Neuronal stem cell (in vitro differentiated cells): ENCODE data around the gene FGFRL1.

ENCODE experiments used
- DNase-seq: peaks from one replicate; pipeline ENCODE4 v3.0.0-alpha.2; 2013; ENCODE audit warnings: low spot score
- H2AFZ ChIP-seq: one replicate; pipeline ENCODE4 v1.6.1; 2013; ENCODE audit warnings: mild to moderate bottlenecking, low read length, inconsistent platforms
- H2AK5ac ChIP-seq: 2 replicates; pipeline ENCODE4 v1.6.1; 2013; ENCODE audit warnings: low read depth, mild to moderate bottlenecking, inconsistent platforms, low read length, moderate library complexity, mixed read lengths
- H2BK120ac ChIP-seq: 2 replicates; pipeline ENCODE4 v1.6.1; 2013; ENCODE audit warnings: low read depth, mild to moderate bottlenecking, inconsistent platforms, low read length, moderate library complexity, mixed read lengths
- H2BK12ac ChIP-seq: one replicate; pipeline ENCODE4 v1.6.1; 2013; ENCODE audit warnings: low read length, inconsistent platforms
- H2BK15ac ChIP-seq: 2 replicates; pipeline ENCODE4 v1.6.1; 2013; ENCODE audit warnings: mild to moderate bottlenecking, low read length, inconsistent platforms, mixed read lengths
- H2BK5ac ChIP-seq: one replicate; pipeline ENCODE4 v1.6.1; 2013; ENCODE audit warnings: inconsistent platforms, mild to moderate bottlenecking, low read length, moderate library complexity
- H3K14ac ChIP-seq: one replicate; pipeline ENCODE4 v1.6.1; 2013; ENCODE audit warnings: low read length, inconsistent platforms
- H3K18ac ChIP-seq: 2 replicates; pipeline ENCODE4 v1.6.1; 2013; ENCODE audit warnings: low read length, inconsistent platforms
- H3K23ac ChIP-seq: 2 replicates; pipeline ENCODE4 v1.6.1; 2013; ENCODE audit warnings: low read depth, mild to moderate bottlenecking, mixed read lengths, low read length, inconsistent platforms; ENCODE audit not compliant: poor library complexity
- H3K27ac ChIP-seq: replicated peaks from 3 replicates; pipeline ENCODE4 v1.5.1; 2013; ENCODE audit warnings: low read length, inconsistent platforms
- H3K27me3 ChIP-seq, 3 experiments: 2 replicates each; pipeline ENCODE4 v1.6.1; 2013; ENCODE audit warnings: low read length in 3 of 3, mild to moderate bottlenecking in 2 of 3, inconsistent platforms in 1 of 3, low read depth in 1 of 3, mixed read lengths in 1 of 3, moderate library complexity in 1 of 3; ENCODE audit not compliant: control insufficient read depth in 3 of 3, insufficient read depth in 3 of 3
- H3K36me3 ChIP-seq, 2 donors: replicated peaks in 1 of 2; 2 replicates each; pipeline ENCODE4 v1.6.1; 2013; ENCODE audit warnings: low read length in 2 of 2; ENCODE audit not compliant: control insufficient read depth in 2 of 2, insufficient read depth in 2 of 2
- H3K4ac ChIP-seq: 2 replicates; pipeline ENCODE4 v1.6.1; 2013; ENCODE audit warnings: inconsistent platforms, mild to moderate bottlenecking, low read length, moderate library complexity
- H3K4me1 ChIP-seq, 2 donors: 1 replicate in 1 of 2; 2 replicates in 1 of 2; pipeline ENCODE4 v1.6.1; 2013; ENCODE audit warnings: low read length in 2 of 2, low read depth in 1 of 2; ENCODE audit not compliant: control insufficient read depth in 2 of 2, insufficient read depth in 1 of 2
- H3K4me2 ChIP-seq: one replicate; pipeline ENCODE4 v1.6.1; 2013; ENCODE audit warnings: mild to moderate bottlenecking, low read length, inconsistent platforms; ENCODE audit not compliant: insufficient read depth, poor library complexity, severe bottlenecking
- H3K4me3 ChIP-seq, 2 donors: 2 replicates each; pipeline ENCODE4 v1.5.1; 2013; ENCODE audit warnings: low read length in 2 of 2, mild to moderate bottlenecking in 2 of 2, inconsistent platforms in 1 of 2, moderate library complexity in 1 of 2
- H3K79me1 ChIP-seq: one replicate; pipeline ENCODE4 v1.6.1; 2013; ENCODE audit warnings: low read depth, mild to moderate bottlenecking, inconsistent platforms, low read length, moderate library complexity
- H3K9ac ChIP-seq: one replicate; pipeline ENCODE4 v1.6.1; 2013; ENCODE audit warnings: mild to moderate bottlenecking, low read depth, low read length, inconsistent platforms; ENCODE audit not compliant: poor library complexity
- H3K9me3 ChIP-seq, 2 donors: replicated peaks in 1 of 2; 2 replicates each; pipeline versions ENCODE3 to v1.6.1; 2013; ENCODE audit warnings: low read length in 2 of 2, mild to moderate bottlenecking in 2 of 2, inconsistent platforms in 1 of 2, low read depth in 1 of 2, mixed read lengths in 1 of 2, moderate library complexity in 1 of 2; ENCODE audit not compliant: control insufficient read depth in 2 of 2, insufficient read depth in 1 of 2
- H4K8ac ChIP-seq: one replicate; pipeline ENCODE4 v1.6.1; 2013; ENCODE audit warnings: low read depth, mild to moderate bottlenecking, inconsistent platforms, low read length, moderate library complexity
- H4K91ac ChIP-seq: one replicate; pipeline ENCODE4 v1.6.1; 2013; ENCODE audit warnings: low read length, low read depth, mild to moderate bottlenecking, inconsistent platforms; ENCODE audit not compliant: poor library complexity
- WGBS, 2 donors: extraction: QIAGEN DNeasy Blood & Tissue Kit; methylation state at CpG; one replicate each; pipeline ENCODE4 v1.1.7; 2013; ENCODE audit warnings: missing lambda C conversion rate in 2 of 2, mixed read lengths in 1 of 2; ENCODE audit not compliant: insufficient read length in 2 of 2, insufficient replicate concordance in 1 of 2; ENCODE audit errors: extremely low coverage in 2 of 2; 5-methylcytosine and 5-hydroxymethylcytosine counted together

FGFRL1 gene

GRCh38 chr4:1014291-1015167, 3.1 kb downstream of the FGFRL1 start:
- H3K9me3 ChIP-seq, result no peaks in the 10 kb centered on the region
- H3K14ac ChIP-seq, result peak overlapping the region; percentile 28
- H3K79me1 ChIP-seq, result peaks cover 45% of the 10 kb centered on the region
- no peak overlapping the region for H2BK120ac ChIP-seq
- peak overlapping the region; percentile 30 for H2BK5ac ChIP-seq
- H3K9ac ChIP-seq, result peak overlapping the region; percentile 53
- peak overlapping the region; percentile 80 for H3K18ac ChIP-seq
- H2BK12ac ChIP-seq, result no peak overlapping the region
- peak overlapping the region; percentile 38 for H2AFZ ChIP-seq
- peak overlapping the region; percentile 80 for H3K27ac ChIP-seq
- peak overlapping the region; percentile 13 for H3K4me2 ChIP-seq
- H2BK15ac ChIP-seq, result no peak overlapping the region
- H3K4ac ChIP-seq, result no peak overlapping the region
- H3K23ac ChIP-seq, result peak overlapping the region; percentile 70
- peak overlapping the region; percentile 22 to 24 for H3K4me3 ChIP-seq
- H3K36me3 ChIP-seq, result peaks cover 7 to 20% of the 10 kb centered on the region in 2 donors
- H4K91ac ChIP-seq, result peak overlapping the region; percentile 82
- peak overlapping the region; percentile 75 for H4K8ac ChIP-seq
- WGBS, 2 donors, result no CpG with 5 or more reads among the region's 36 CpGs
- peaks cover 55 to 60% of the 10 kb centered on the region in 2 donors for H3K4me1 ChIP-seq
- H2AK5ac ChIP-seq, result peak overlapping the region; percentile 98
- peaks cover 8 to 14% (median 13%) of the 10 kb centered on the region in 3 experiments for H3K27me3 ChIP-seq
- no peak for DNase-seq

GRCh38 chr4:1015179-1015578, 3.8 kb downstream of the FGFRL1 start:
- Histone ChIP-seq H3K27me3 (peaks cover 5 to 9% (median 9%) of the 10 kb centered on the region in 3 experiments), H2BK12ac (peak overlapping the region; percentile 24), H3K27ac (peak overlapping the region; percentile 80), H3K4me3 (no peak overlapping the region), H4K8ac (no peak overlapping the region), H3K9me3 (no peaks in the 10 kb centered on the region), H4K91ac (peak overlapping the region; percentile 82), H3K4me2 (no peak overlapping the region), H3K14ac (peak overlapping the region; percentile 28), H3K18ac (peak overlapping the region; percentile 80), H3K9ac (peak overlapping the region; percentile 53), H3K23ac (peak overlapping the region; percentile 70), H2BK15ac (peak overlapping the region; percentile 71), H2BK120ac (no peak overlapping the region), H2AFZ (peak overlapping the region; percentile 38), H3K36me3 (peaks cover 7 to 20% of the 10 kb centered on the region in 2 donors), H3K79me1 (peaks cover 47% of the 10 kb centered on the region), H3K4me1 (peaks cover 59 to 60% of the 10 kb centered on the region in 2 donors), H2AK5ac (peak overlapping the region; percentile 98), H3K4ac (peak overlapping the region; percentile 78), H2BK5ac (peak overlapping the region; percentile 30)
- DNase-seq, result no peak
- WGBS, 2 donors, result no CpG with 5 or more reads among the region's 8 CpGs

GRCh38 chr4:1015746-1016145, 4.3 kb downstream of the FGFRL1 start:
- H3K14ac ChIP-seq, result peak overlapping the region; percentile 28
- H2BK12ac ChIP-seq, result peak overlapping the region; percentile 24
- no peak overlapping the region for H2BK120ac ChIP-seq
- H3K4ac ChIP-seq, result no peak overlapping the region
- H2BK15ac ChIP-seq, result peak overlapping the region; percentile 71
- peak overlapping the region; percentile 53 for H3K9ac ChIP-seq
- H3K79me1 ChIP-seq, result peaks cover 48% of the 10 kb centered on the region
- no CpG with 5 or more reads among the region's 10 CpGs for WGBS, 2 donors
- H2AFZ ChIP-seq, result no peak overlapping the region
- peak overlapping the region; percentile 70 for H3K23ac ChIP-seq
- H3K27me3 ChIP-seq, result peaks cover 0 to 3% (median 3%) of the 10 kb centered on the region in 3 experiments
- no peak overlapping the region for H4K8ac ChIP-seq
- no peak overlapping the region for H3K27ac ChIP-seq
- peak overlapping the region; percentile 38 for H4K91ac ChIP-seq
- H3K4me1 ChIP-seq, result peaks cover 56 to 58% of the 10 kb centered on the region in 2 donors
- H3K18ac ChIP-seq, result peak overlapping the region; percentile 80
- no peak overlapping the region for H3K4me3 ChIP-seq
- DNase-seq, result no peak
- H3K4me2 ChIP-seq, result no peak overlapping the region
- H2BK5ac ChIP-seq, result peak overlapping the region; percentile 30
- H2AK5ac ChIP-seq, result peak overlapping the region; percentile 98
- no peaks in the 10 kb centered on the region for H3K9me3 ChIP-seq
- H3K36me3 ChIP-seq, result peaks cover 7 to 20% of the 10 kb centered on the region in 2 donors

GRCh38 chr4:1017211-1017610, 5.8 kb downstream of the FGFRL1 start:
- Histone ChIP-seq H2BK5ac (peak overlapping the region; percentile 82), H2BK15ac (peak overlapping the region; percentile 98), H3K4me1 (peaks cover 55 to 58% of the 10 kb centered on the region in 2 donors), H3K4me2 (no peak overlapping the region), H2BK12ac (peak overlapping the region; percentile 22), H3K27ac (no peak overlapping the region), H3K14ac (peak overlapping the region; percentile 71), H3K9ac (peak overlapping the region; percentile 77), H3K79me1 (peaks cover 53% of the 10 kb centered on the region), H3K27me3 (no peaks in the 10 kb centered on the region), H3K9me3 (no peaks in the 10 kb centered on the region), H2AFZ (no peak overlapping the region), H3K18ac (peak overlapping the region; percentile 93), H3K4me3 (no peak overlapping the region), H4K8ac (no peak overlapping the region), H2BK120ac (peak overlapping the region; percentile 41), H3K36me3 (peaks cover 8 to 21% of the 10 kb centered on the region in 2 donors), H3K23ac (peak overlapping the region; percentile 97), H2AK5ac (peak overlapping the region; percentile 98), H3K4ac (no peak overlapping the region), H4K91ac (no peak overlapping the region)
- DNase-seq, result no peak
- WGBS, 2 donors, result no CpG with 5 or more reads among the region's 16 CpGs
